ENCODE data around the gene CCDC177.

Gene CCDC177

GRCh38 chr14:69529563-69529962 is 45.1 kb downstream of the CCDC177 start:
- DNase-seq (ENCODE audit: low read depth in 2 of 2) = no peak

DNA sequence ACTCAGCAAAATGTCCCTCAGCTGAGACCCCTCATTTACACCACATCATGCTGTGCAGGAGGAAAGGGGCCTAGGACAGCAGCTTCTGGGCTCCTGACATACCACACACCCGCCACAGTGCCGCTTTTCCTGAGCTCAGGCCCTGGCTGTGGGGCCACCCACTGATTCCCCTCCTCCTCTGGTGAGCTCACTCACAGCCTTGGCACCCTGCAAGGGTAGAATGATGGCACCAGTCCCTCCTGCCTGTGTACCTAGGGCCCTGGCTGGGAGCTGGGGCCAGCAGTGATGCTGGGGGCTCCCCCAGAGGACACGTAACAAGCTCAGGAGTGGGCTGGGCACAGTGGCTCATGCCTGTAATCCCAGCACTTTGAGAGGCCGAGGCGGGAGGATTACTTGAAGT is 45.7 kb downstream of the CCDC177 start:
- no peak for DNase-seq (ENCODE audit: low read depth in 2 of 2)

- DNase-seq (ENCODE audit: low read depth in 2 of 2) = no peak
These were observed 46.5 kb downstream of the CCDC177 start for GRCh38 chr14:69528143-69528542.

- no peak for DNase-seq (ENCODE audit: low read depth in 2 of 2)
These were observed 47.0 kb downstream of the CCDC177 start for GRCh38 chr14:69527635-69528034.

- no peak for DNase-seq (ENCODE audit: low read depth in 2 of 2)
These were observed 48.8 kb downstream of the CCDC177 start for GRCh38 chr14:69525896-69526295.

DNA sequence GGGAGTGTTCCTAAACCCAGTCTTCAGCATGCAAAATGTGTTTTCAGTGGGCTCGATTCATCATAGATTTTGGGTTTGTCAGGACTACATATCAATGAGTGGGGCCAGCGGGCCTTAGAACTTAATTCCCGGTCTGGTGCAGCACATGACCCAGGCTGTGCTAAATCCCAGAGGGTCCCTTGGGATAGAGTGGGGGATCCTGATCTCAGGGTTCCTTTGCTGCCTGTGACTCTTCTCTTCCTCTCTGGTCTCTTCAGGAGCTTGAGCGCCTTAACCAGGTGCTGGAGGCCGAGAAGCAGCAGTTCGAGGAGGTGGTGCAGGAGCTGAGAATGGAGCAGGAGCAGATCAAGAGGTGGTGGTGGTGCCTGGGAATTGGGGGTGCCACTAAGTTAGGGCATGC is 52.6 kb downstream of the CCDC177 start:
- no peak for DNase-seq (ENCODE audit: low read depth in 2 of 2)
